Activated naive CD4-positive, alpha-beta T cell treated with anti-CD3 and anti-CD28 coated beads for 36 hours (primary cell): ENCODE measurements around the gene AHSP. TPM values are rescaled to one million over a fixed set of nuclear protein-coding genes. Genes with fewer than 3 reads are reported as not detected.
"Not testable (repeated sequence)": the region's sequence is repeated elsewhere in the genome, so short reads cannot be mapped to it uniquely, and the experiment has no call there.

Experiments used
- CTCF ChIA-PET: fragments of 350-600 bp; sonication (Branson Sonifier 250); formaldehyde crosslinking; loops from one replicate; lab custom pipeline; 2021; ENCODE audit warnings: antibody characterized with exemption; lab: Charles Lee
- DNase-seq: peaks from one replicate; pipeline ENCODE4 v3.0.0-alpha.2; 2020
- H3K27ac Mint-ChIP-seq: one replicate; pipeline ENCODE4 v1.8.0; 2021; ENCODE audit warnings: mild to moderate bottlenecking, mixed read lengths
- H3K27me3 Mint-ChIP-seq: one replicate; pipeline ENCODE4 v1.8.0; 2021; ENCODE audit warnings: low read depth, mixed read lengths
- H3K36me3 Mint-ChIP-seq: one replicate; pipeline ENCODE4 v1.8.0; 2021; ENCODE audit warnings: low read depth, mixed read lengths
- H3K4me1 Mint-ChIP-seq: one replicate; pipeline ENCODE4 v1.8.0; 2021; ENCODE audit warnings: low read depth, mixed read lengths
- H3K4me3 Mint-ChIP-seq: one replicate; pipeline ENCODE4 v1.8.0; 2021; ENCODE audit warnings: mild to moderate bottlenecking, moderate library complexity, mixed read lengths
- H3K9me3 Mint-ChIP-seq: one replicate; pipeline ENCODE4 v1.8.0; 2021; ENCODE audit warnings: mixed read lengths
- intact Hi-C: fragments of 100-400 bp; cut with micrococcal nuclease; formaldehyde crosslinking; loops from one replicate; pipeline ENCODE4 v1.15.1; 2023
- total RNA-seq, 2 experiments: library from RNA; stranded (reverse); gene quantifications; one replicate each; pipeline ENCODE4 v1.2.3, GENCODE V29; 2021

Gene AHSP
- total RNA-seq, 2 experiments from 2014 or later = not detected

DNA sequence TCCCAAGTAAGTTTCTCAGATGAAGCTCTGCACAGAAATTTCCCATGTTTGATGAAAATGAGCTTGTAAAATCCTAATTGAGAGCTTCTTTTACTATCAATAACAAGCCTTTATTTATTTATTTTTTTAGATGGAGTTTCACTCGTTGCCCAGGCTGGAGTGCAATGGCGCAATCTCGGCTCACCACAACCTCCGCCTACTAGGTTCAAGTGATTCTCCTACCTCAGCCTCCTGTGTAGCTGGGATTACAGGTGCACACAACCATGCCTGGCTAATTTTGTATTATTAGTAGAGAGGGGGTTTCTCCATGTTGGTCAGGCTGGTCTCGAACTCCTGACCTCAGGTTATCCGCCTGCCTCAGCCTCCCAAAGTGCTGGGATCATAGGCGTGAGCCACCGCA lies 24.1 kb upstream of the AHSP start:
- H3K36me3 Mint-ChIP-seq, H3K9me3 Mint-ChIP-seq, H3K27ac Mint-ChIP-seq, DNase-seq, intact Hi-C loops, H3K27me3 Mint-ChIP-seq, H3K4me3 Mint-ChIP-seq: not testable (repeated sequence)
- peaks cover 31% of the 10 kb centered on the region for H3K4me1 Mint-ChIP-seq
- CTCF ChIA-PET = interaction anchor here (1.0 kb wide), 1 partner anchor 47 kb away, joined by 3 read pairs; no protein-coding TSS in a partner anchor

DNA sequence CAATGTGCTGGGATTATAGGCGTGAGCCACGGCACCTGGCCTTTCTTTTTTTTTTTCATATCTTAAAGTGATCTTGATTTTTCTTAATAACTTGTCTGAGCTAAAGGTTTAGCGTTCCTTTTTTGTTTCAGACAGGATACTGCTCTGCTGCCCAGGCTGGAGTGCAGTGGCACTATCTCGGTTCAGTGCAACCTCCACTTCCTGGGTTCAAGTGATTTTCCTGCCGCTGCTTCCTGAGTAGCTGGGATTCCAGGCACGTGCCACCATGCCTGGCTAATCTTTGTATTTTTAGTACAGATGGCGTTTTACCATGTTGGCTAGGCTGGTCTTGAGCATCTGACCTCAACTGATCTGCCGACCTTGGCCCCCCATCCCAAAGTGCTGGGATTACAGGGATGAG lies 23.5 kb upstream of the AHSP start:
- intact Hi-C loops = no loop called here
- no peak for DNase-seq
- Mint-ChIP-seq H3K4me3 (no peak overlapping the region), H3K36me3 (peaks cover 5% of the 10 kb centered on the region), H3K27me3 (no peaks in the 10 kb centered on the region), H3K4me1 (peaks cover 32% of the 10 kb centered on the region), H3K9me3 (no peaks in the 10 kb centered on the region), H3K27ac (no peak overlapping the region)
- CTCF ChIA-PET = no interaction called here

DNA sequence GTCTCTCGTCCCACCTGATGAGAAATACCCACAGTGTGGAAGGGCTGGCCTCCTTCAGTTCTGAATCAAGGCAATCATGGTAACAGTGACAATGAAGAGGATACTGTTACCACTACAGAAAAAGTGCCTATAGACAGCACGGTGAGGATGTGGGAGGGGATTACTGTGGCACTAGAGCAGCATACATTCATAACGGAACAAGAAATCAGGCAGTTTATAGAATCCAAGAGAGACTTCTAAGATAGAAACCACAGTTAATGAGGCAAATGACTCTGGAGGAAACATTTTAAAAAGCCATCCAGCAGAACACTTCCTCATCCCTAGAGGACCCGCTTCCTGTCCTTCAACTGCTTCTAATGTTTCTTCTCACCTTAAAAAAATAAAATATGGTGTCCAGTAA lies 22.2 kb upstream of the AHSP start:
- DNase-seq = peak; percentile 58
- CTCF ChIA-PET = no interaction called here
- peak overlapping the region; percentile 61 for H3K27ac Mint-ChIP-seq
- H3K36me3 Mint-ChIP-seq = peaks cover 3% of the 10 kb centered on the region
- no peaks in the 10 kb centered on the region for H3K27me3 Mint-ChIP-seq
- H3K9me3 Mint-ChIP-seq = no peaks in the 10 kb centered on the region
- H3K4me1 Mint-ChIP-seq = peaks cover 41% of the 10 kb centered on the region
- no peak overlapping the region for H3K4me3 Mint-ChIP-seq
- intact Hi-C loops = loop anchor here (1.0 kb wide), 1 partner anchor 46 kb away; the partner anchor contains the start of gene ARMC5

DNA sequence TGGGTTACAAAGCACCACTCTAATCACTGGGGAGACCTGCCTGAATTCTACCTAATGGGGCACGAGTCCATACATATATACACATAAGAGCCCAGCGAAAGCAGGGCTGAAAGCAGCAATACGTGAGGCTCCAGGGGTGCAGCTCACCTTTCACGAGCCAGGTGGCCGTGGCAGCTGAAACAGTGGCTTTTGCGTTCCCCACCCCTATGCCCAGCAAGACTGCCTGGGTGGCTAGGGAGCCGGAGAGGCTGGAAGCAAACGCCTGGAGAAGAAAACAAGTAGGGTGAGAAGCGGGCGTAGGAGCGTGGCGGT lies 20.1 kb upstream of the AHSP start:
- intact Hi-C loops = no loop called here
- Mint-ChIP-seq H3K36me3 (peaks cover 3% of the 10 kb centered on the region), H3K4me1 (peaks cover 42% of the 10 kb centered on the region), H3K4me3 (peak overlapping the region; percentile 92), H3K27me3 (no peaks in the 10 kb centered on the region), H3K27ac (peak overlapping the region; percentile 97), H3K9me3 (no peaks in the 10 kb centered on the region)
- CTCF ChIA-PET = interaction anchor here (0.6 kb wide), 1 partner anchor 32 kb away, joined by 3 read pairs; no protein-coding TSS in a partner anchor
- DNase-seq = no peak

DNA sequence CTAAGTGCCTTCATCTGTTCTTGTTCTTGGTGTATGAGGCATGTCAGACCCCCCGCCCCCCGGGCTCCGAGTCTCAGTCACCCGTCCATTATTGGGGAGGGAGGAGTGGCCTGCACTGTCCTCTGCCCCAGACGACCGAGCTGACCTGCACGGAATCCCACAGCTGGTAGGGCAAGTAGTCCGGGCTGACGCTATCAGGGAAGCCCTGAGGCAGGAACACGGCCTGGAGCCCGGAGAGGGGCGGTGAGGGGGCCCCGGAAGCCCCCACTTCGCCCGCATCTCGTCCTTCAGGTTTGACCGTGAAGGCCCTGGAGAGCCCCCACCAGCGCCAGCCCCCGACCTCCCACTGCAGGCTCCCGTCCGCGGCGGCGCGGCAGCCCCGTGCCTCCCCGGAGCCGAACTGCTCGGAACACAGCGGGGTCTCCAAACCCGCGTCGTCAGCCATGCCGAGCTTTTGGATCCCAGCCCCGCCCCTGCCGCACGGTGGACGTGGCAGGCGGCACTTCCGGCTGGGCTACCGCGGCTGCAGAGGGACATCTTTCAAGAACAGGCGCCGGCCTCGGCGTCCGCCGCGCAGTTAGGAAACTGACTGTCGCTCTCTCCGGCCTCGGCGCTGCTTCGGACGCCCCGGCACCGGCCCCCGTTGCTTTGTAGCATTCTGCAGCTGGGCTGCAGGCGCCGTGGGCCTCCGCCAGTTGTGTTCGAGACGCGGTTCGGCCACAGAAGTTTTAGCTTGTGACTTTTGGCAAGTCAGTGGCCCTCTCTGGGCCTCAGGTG lies 19.6 kb upstream of the AHSP start, which contains the start of gene RUSF1:
Gene RUSF1 (minus strand): TSS at position 463 of the 777 bp plus-strand sequence. CDS start 18 bp downstream, at position 445.
- intact Hi-C loops = loop anchor here (2.0 kb wide), 4 partner anchors 21 to 361 kb away; no protein-coding TSS in a partner anchor
- Mint-ChIP-seq H3K36me3 (peaks cover 3% of the 10 kb centered on the region), H3K4me1 (peaks cover 42% of the 10 kb centered on the region), H3K27ac (peak within 1 kb of the TSS; percentile 97), H3K27me3 (no peaks in the 10 kb centered on the region), H3K4me3 (peak within 1 kb of the TSS; percentile 92), H3K9me3 (no peaks in the 10 kb centered on the region)
- DNase-seq = peak; percentile 91
- CTCF ChIA-PET = no interaction called here

DNA sequence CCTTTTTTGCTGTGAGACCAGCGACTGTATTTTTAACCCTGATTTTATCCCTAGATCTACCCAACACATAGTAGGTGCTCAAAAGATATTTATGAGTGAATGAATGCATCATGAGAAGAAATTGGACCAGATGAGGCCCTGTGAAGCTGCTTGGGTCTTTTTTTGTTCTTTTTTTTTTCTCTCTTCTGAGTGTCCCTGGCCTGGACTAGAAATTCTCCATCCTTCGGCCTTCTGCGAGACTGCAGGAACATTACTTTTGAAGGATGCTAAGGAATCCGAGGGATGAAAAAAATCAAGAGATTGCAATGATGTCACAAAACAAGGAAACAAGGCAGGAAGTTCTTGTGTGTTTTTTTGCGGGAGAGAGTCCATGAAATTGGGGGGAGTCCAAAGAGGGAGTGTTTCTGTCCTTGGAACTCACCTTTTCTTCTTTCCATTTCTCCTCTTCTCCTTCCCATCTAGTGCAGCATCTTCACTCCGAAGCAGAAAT lies 18.9 kb upstream of the AHSP start:
- H3K27me3 Mint-ChIP-seq = no peaks in the 10 kb centered on the region
- DNase-seq = no peak
- intact Hi-C loops = loop anchor here (2.0 kb wide), 4 partner anchors 20 to 360 kb away; no protein-coding TSS in a partner anchor
- H3K9me3 Mint-ChIP-seq = no peaks in the 10 kb centered on the region
- peak overlapping the region; percentile 97 for H3K27ac Mint-ChIP-seq
- H3K36me3 Mint-ChIP-seq = peaks cover 3% of the 10 kb centered on the region
- CTCF ChIA-PET = no interaction called here
- H3K4me1 Mint-ChIP-seq = peaks cover 42% of the 10 kb centered on the region
- H3K4me3 Mint-ChIP-seq = peak overlapping the region; percentile 92

DNA sequence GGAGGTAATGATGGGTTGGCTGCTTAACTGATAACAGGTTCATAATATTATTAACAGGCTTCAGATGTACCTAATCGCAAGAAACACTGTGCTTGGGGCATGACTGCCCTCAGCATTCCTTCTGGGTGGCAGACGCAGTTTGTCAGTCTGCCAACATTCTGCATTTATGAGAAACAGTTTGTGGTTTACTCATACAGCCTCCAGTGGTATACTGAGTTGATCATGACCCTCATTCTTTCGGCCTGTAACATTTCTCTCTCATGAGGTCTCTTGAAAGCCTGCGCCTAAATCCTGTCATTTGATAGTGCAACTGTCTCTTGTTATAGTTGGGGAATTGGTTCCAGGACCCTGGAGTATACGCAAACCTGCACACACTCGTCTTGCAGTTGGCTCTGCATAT lies 14.6 kb upstream of the AHSP start:
- Mint-ChIP-seq H3K36me3 (no peaks in the 10 kb centered on the region), H3K9me3 (no peaks in the 10 kb centered on the region), H3K27me3 (no peaks in the 10 kb centered on the region), H3K4me3 (no peak overlapping the region), H3K4me1 (peaks cover 11% of the 10 kb centered on the region), H3K27ac (no peak overlapping the region)
- CTCF ChIA-PET = no interaction called here
- intact Hi-C loops = no loop called here
- no peak for DNase-seq

DNA sequence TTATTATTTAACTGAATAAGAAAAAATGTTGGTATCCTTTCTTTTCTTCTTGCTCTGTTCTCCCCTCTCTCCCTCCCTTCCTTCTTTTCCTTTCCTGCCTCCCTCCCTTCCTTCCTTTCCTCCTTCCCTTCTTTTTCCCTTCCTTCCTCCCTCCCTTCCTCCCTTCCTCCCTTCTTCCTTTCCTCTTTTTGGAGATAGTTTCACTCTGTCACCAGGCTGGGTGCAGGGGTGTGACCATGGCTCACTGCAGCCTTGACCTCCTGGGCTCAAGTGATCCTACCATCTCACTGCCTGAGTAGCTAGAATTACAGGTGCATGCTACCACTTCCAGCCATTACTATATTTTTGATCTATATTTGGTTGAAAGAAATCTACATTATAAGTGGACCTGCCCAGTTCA lies 13.8 kb upstream of the AHSP start:
- no peak overlapping the region for H3K4me3 Mint-ChIP-seq
- H3K36me3 Mint-ChIP-seq = no peaks in the 10 kb centered on the region
- H3K27ac Mint-ChIP-seq = no peak overlapping the region
- no peaks in the 10 kb centered on the region for H3K27me3 Mint-ChIP-seq
- intact Hi-C loops = no loop called here
- DNase-seq = no peak
- CTCF ChIA-PET = no interaction called here
- H3K9me3 Mint-ChIP-seq = no peaks in the 10 kb centered on the region
- H3K4me1 Mint-ChIP-seq = peaks cover 11% of the 10 kb centered on the region

DNA sequence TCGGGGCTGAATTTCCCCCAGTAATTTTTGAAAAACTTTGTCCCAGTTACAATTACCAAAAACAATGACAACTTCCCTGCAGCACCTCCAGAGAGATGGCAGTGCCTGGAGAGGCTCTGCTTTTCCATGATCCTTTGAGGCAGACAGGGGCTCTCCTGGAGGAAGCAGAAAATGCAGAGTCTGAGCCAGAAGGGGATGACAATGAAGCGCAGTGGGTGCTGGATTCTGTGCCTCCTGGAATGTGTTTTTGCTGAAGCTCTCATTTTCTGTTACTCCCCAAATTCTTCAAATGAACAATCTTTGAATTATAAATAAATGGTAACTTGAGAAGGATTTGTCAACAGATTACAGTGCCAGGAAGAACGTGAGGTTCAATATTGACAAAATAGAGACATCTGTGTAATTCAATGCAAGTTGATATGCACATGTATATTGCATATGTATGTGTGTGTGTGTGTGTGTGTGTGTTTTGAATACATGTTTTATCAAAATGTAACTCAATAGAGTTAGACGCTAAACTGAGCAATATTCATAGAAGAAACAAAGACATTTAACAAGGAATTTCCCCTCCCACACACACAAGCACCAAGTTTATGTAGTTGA lies 9.8 kb upstream of the AHSP start:
- H3K4me3 Mint-ChIP-seq = no peak overlapping the region
- H3K4me1 Mint-ChIP-seq = no peaks in the 10 kb centered on the region
- H3K27ac Mint-ChIP-seq = no peak overlapping the region
- H3K27me3 Mint-ChIP-seq = no peaks in the 10 kb centered on the region
- DNase-seq = no peak
- no peaks in the 10 kb centered on the region for H3K36me3 Mint-ChIP-seq
- intact Hi-C loops = no loop called here
- CTCF ChIA-PET = no interaction called here
- no peaks in the 10 kb centered on the region for H3K9me3 Mint-ChIP-seq

DNA sequence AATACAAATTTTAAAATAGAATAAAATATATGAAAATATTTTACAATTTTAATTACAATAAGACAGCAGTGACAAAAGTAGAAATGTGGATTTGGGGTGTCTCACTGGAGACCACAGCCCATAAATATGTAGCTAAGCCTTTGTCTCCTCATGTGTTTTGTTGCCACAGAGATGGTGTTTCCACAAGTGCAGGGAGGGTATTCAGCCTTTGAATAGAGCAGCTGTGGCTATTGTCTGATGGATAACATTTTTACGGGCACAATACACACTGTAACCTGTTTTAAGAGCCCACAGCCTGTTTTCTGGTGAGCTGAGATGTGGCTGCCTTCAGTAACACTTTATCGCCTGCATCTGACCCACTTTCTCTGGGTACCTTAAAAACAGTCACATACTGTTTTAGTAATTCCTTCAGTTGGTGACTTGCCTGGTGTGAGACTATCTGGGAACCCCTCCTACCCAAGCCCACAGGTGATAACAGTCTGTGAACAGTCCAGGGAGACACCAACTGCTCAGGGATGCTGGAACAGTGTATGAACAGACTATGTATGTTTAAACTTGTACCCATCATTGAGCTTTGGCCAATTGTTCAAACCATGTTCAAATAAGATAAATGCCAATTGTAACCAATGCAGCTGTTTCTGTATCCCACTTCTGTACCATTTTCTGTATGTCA lies 7.8 kb upstream of the AHSP start:
- CTCF ChIA-PET = interaction anchor here (0.5 kb wide), 1 partner anchor 312 kb away, joined by 3 read pairs; no protein-coding TSS in a partner anchor
- H3K36me3 Mint-ChIP-seq = no peaks in the 10 kb centered on the region
- no peak overlapping the region for H3K27ac Mint-ChIP-seq
- no peaks in the 10 kb centered on the region for H3K9me3 Mint-ChIP-seq
- DNase-seq = no peak
- H3K4me1 Mint-ChIP-seq = no peaks in the 10 kb centered on the region
- no peaks in the 10 kb centered on the region for H3K27me3 Mint-ChIP-seq
- H3K4me3 Mint-ChIP-seq = no peak overlapping the region
- intact Hi-C loops = no loop called here

DNA sequence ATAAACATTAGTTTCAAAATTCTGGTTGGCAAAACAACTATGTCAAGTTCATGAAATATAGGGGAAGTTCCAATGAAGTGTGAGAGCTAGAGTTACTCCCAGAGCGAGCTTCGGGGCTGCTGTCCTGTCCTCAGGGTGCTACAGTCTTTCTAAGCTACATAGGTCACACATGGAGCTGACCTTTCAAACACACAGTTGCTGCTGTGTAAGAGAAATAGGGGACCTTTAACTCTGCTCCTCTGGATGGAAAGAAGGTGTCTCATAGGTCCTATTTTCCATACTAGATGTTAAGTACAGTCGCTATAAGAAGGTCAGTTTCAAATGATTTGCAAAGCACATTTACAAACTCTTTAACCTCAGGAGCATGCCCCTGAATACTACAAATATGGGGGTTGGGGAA lies 6.3 kb upstream of the AHSP start:
- Mint-ChIP-seq H3K9me3 (no peaks in the 10 kb centered on the region), H3K27me3 (no peaks in the 10 kb centered on the region), H3K27ac (no peak overlapping the region), H3K4me1 (no peaks in the 10 kb centered on the region), H3K4me3 (no peak overlapping the region), H3K36me3 (no peaks in the 10 kb centered on the region)
- CTCF ChIA-PET = no interaction called here
- intact Hi-C loops = no loop called here
- DNase-seq = no peak

DNA sequence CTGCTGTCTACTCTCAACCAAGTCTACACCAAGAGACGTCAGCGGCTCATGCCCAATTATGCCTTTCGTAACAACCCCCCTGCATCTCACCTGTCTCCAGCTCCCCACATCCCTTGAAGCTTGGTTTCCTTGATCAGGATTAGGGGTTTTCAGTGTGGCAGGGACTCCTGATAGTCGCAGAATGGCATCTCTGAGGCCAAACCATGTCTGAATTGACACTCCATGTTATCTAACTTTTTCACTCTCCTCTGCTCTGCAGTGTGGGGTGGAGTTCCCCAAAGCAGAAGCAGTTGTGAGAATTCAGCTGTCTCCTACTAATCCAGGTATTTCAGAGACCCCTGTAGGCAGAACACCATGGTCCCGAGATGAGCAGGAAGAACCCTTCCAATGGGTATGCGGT lies 5.6 kb upstream of the AHSP start:
- CTCF ChIA-PET = no interaction called here
- no peak overlapping the region for H3K27ac Mint-ChIP-seq

More for the DNA sequence above, 5.6 kb upstream of the AHSP start:
- H3K4me1 Mint-ChIP-seq = no peaks in the 10 kb centered on the region
- no peak overlapping the region for H3K4me3 Mint-ChIP-seq
- no peaks in the 10 kb centered on the region for H3K9me3 Mint-ChIP-seq
- H3K27me3 Mint-ChIP-seq = no peaks in the 10 kb centered on the region
- H3K36me3 Mint-ChIP-seq = no peaks in the 10 kb centered on the region
- no peak for DNase-seq
- intact Hi-C loops = no loop called here
